Muscle of leg (tissue), 11 donors: ENCODE data around the gene SDHAF1. TPM values are rescaled to one million over a fixed set of nuclear protein-coding genes. Genes with fewer than 3 reads are reported as not detected.
"Not testable (repeated sequence)": the region's sequence is repeated elsewhere in the genome, so short reads cannot be mapped to it uniquely, and the experiment has no call there.

Experiments used
- DNase-seq: peaks from one replicate; pipeline ENCODE4 v3.0.0; 2013
- H3K27ac ChIP-seq: one replicate; pipeline ENCODE4 v1.5.1; 2013; ENCODE audit warnings: mild to moderate bottlenecking, low read length, control low read depth
- H3K27me3 ChIP-seq: one replicate; pipeline ENCODE4 v1.6.1; 2013; ENCODE audit warnings: low read length; ENCODE audit not compliant: control insufficient read depth, insufficient read depth
- H3K36me3 ChIP-seq: one replicate; pipeline ENCODE4 v1.6.1; 2013; ENCODE audit warnings: low read length; ENCODE audit not compliant: control insufficient read depth, insufficient read depth
- H3K4me1 ChIP-seq: one replicate; pipeline ENCODE4 v1.6.1; 2013; ENCODE audit warnings: low read length; ENCODE audit not compliant: control insufficient read depth, insufficient read depth
- H3K4me3 ChIP-seq: one replicate; pipeline ENCODE4 v1.5.1; 2013; ENCODE audit warnings: low read length, control low read depth
- H3K9me3 ChIP-seq: replicated peaks from 2 replicates; pipeline ENCODE4 v1.6.1; 2013; ENCODE audit warnings: low read depth, low read length; ENCODE audit not compliant: control insufficient read depth
- WGBS: methylation state at CpG from one replicate; pipeline ENCODE4 v1.1.5; 2013; ENCODE audit warnings: missing lambda C conversion rate; ENCODE audit not compliant: insufficient coverage; 5-methylcytosine and 5-hydroxymethylcytosine counted together
- polyA plus RNA-seq, 8 donors: library from polyadenylated mRNA; unstranded; fragments of 120-200 nt; gene quantifications; one replicate each; pipeline versions ENCODE4 v1.2.1 to v1.2.3, GENCODE V29; 2013; ENCODE audit warnings: inconsistent platforms in 1 of 8, low replicate concordance in 1 of 8; ENCODE audit not compliant: insufficient read length in 8 of 8, insufficient read depth in 1 of 8
- total RNA-seq: library from RNA; stranded (reverse); fragments of 120-200 nt; gene quantifications from one replicate; pipeline ENCODE4 v1.2.4, GENCODE V29; 2013

SDHAF1 gene
- total and polyA plus RNA-seq, 9 donors, result 10.9 to 18.7 (median 13.1) TPM

DNA sequence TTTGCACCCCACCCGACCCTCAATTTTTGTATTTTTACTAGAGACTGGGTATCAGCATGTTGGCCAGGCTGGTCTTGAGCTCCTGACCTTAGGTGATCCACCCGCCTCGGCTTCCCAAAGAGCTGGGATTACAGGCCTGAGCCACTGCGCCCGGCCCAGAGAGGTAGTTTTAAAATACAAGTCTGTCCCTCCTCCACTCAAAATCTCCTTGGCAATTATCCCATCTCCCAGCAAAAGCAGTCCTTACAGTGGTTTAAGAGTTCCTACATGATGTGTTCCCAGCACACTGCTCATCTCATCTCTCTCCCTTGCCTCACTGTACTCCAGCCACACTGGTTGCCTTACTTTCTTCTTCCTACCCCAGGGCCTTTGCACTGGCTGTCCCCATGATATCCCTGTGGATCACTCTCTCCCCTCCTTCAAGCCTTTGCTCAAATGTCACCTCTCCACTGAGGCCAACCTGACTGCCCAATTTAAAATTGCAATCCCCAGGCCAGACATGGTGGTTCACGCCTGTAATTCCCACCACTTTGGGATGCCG lies 34.5 kb upstream of the SDHAF1 start:
- H3K27ac ChIP-seq, result no peak overlapping the region
- H3K27me3 ChIP-seq, result peaks cover 34% of the 10 kb centered on the region
- no peaks in the 10 kb centered on the region for H3K36me3 ChIP-seq
- 77% methylated on average over 6 of the region's 7 CpGs for WGBS
- H3K9me3 ChIP-seq, result peaks cover 2% of the 10 kb centered on the region
- no peak overlapping the region for H3K4me3 ChIP-seq
- H3K4me1 ChIP-seq, result no peaks in the 10 kb centered on the region
- no peak for DNase-seq

DNA sequence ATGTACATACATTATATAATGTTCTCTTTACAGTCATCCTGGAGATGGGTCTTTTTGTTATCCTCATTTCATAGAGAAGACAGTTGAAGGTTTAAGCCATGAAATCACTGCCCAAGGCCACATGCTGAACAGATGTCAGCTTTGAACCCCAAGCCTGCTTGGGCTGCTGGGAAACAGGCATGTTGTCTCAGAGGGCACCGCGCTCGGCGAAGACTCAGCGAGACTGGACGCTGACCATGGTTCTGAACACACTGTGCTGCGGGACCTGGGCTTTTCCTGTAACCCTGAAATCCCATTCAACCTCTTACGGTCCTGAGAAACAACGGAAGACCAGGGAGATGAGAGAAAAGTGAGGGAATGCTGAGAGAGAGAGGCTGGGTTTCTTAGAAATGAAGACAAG lies 31.5 kb upstream of the SDHAF1 start:
- Histone ChIP-seq H3K36me3 (no peaks in the 10 kb centered on the region), H3K9me3 (no peaks in the 10 kb centered on the region), H3K4me1 (no peaks in the 10 kb centered on the region), H3K27me3 (peaks cover 24% of the 10 kb centered on the region), H3K27ac (no peak overlapping the region), H3K4me3 (no peak overlapping the region)
- DNase-seq, result peak; percentile 70
- WGBS, result 0% methylated on average over 4 of the region's 9 CpGs

GRCh38 chr19:35966771-35967170 lies 28.2 kb upstream of the SDHAF1 start:
- no peak overlapping the region for H3K4me3 ChIP-seq
- WGBS, result 79% methylated on average over 3 of the region's 3 CpGs
- no peaks in the 10 kb centered on the region for H3K9me3 ChIP-seq
- H3K4me1 ChIP-seq, result no peaks in the 10 kb centered on the region
- no peaks in the 10 kb centered on the region for H3K27me3 ChIP-seq
- no peak overlapping the region for H3K27ac ChIP-seq
- no peak for DNase-seq
- H3K36me3 ChIP-seq, result no peaks in the 10 kb centered on the region

DNA sequence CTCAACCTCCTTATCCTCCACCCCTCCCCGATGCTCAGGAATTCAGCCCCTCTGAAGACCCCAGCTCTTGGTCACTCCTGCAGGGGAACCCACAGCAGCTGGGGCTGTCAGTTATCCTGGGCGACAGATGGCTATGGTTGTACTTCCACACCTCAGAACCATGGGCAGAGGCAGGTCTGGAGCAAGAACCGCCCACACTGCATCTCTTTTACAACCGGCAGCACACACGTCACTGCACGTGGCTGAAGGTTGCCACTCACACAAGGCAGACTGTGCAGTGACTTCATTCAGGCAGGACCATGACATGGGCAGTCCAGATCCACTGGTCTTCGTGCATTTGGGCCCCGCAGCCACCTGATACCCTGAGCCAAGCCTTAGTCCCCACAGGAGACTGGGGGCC lies 21.5 kb upstream of the SDHAF1 start:
- WGBS, result 39% methylated on average over 8 of the region's 8 CpGs
- Histone ChIP-seq H3K4me3 (no peak overlapping the region), H3K36me3 (no peaks in the 10 kb centered on the region), H3K4me1 (no peaks in the 10 kb centered on the region), H3K9me3 (no peaks in the 10 kb centered on the region), H3K27ac (no peak overlapping the region), H3K27me3 (no peaks in the 10 kb centered on the region)
- DNase-seq, result no peak

DNA sequence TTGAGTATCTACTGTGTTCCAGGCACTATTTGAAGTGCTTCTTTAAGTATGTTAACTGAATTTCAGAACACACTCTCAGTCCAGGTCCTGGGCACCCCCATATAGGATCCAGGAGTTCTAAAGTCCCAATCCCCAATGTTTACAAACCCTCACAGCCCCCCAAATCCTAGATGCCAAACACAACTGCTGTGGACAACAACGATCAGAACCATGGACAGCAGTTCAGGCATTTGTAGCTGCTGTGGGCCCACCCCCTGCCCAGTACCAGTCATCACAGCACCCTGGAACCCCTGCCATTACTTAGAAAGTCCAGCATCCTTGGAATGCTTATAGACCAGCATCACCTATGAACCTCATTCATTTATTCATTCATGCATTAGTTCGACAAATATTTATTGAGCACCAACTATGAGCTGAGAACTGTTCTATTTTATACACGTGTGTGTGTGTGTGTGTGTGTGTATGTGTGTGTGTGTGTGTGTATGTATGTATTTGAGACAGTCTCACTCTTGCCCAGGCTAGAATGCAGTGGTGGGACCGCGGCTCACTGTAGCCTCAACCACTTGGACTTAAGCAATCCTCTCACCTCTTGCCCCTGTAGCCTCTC lies 19.3 kb upstream of the SDHAF1 start:
- 17% methylated on average over 1 of the region's 5 CpGs for WGBS
- Histone ChIP-seq H3K27ac (no peak overlapping the region), H3K4me1 (no peaks in the 10 kb centered on the region), H3K9me3 (no peaks in the 10 kb centered on the region), H3K27me3 (no peaks in the 10 kb centered on the region), H3K4me3 (no peak overlapping the region), H3K36me3 (no peaks in the 10 kb centered on the region)
- peak; percentile 28 for DNase-seq

GRCh38 chr19:35977446-35978222 lies 17.4 kb upstream of the SDHAF1 start:
- no peak for DNase-seq
- Histone ChIP-seq H3K36me3 (no peaks in the 10 kb centered on the region), H3K4me3 (no peak overlapping the region), H3K27me3 (no peaks in the 10 kb centered on the region), H3K9me3 (no peaks in the 10 kb centered on the region), H3K4me1 (no peaks in the 10 kb centered on the region), H3K27ac (no peak overlapping the region)
- WGBS, result 44% methylated on average over 11 of the region's 14 CpGs

- H3K27ac ChIP-seq, result no peak overlapping the region
- H3K27me3 ChIP-seq, result no peaks in the 10 kb centered on the region
- no peak for DNase-seq
- no peaks in the 10 kb centered on the region for H3K36me3 ChIP-seq
- no peak overlapping the region for H3K4me3 ChIP-seq
- H3K9me3 ChIP-seq, result no peaks in the 10 kb centered on the region
- WGBS, result 34% methylated on average over 5 of the region's 5 CpGs
- H3K4me1 ChIP-seq, result no peaks in the 10 kb centered on the region
These were observed 16.7 kb upstream of the SDHAF1 start for GRCh38 chr19:35978271-35978670.

DNA sequence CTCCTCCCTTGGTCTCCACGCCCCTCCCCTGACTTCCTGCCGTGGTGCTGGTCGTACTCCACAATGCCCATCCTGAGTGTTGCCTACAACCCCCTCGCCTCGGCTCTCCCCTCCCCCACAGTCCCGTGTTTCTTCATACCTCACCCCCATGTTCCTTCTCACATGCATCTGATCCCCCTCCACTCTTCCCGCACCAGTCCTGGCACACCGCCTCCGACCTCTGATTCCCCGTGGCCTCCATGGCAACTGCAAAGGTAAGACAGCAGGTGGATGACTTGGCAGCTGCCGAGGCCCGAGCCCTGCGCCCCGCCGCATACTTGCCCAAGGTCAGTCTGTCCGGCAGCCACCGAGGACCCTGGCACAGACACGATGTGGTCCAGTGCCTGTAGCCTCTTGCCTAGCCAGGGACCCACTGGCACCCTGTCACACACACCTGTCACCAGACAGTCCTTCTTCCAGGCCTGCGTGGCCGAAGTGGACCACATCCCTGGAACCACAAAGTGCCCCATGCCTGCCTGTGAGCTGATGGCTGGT lies 16.1 kb upstream of the SDHAF1 start:
- WGBS, result 64% methylated on average over 20 of the region's 20 CpGs
- H3K9me3 ChIP-seq, result no peaks in the 10 kb centered on the region

GRCh38 chr19:35980997-35981396 lies 14.0 kb upstream of the SDHAF1 start:
- not testable (repeated sequence) for DNase-seq, H3K4me1 ChIP-seq, H3K27ac ChIP-seq, H3K36me3 ChIP-seq, H3K9me3 ChIP-seq, H3K4me3 ChIP-seq
- no CpG with 5 or more reads among the region's 4 CpGs for WGBS
- H3K27me3 ChIP-seq, result peaks cover 13% of the 10 kb centered on the region

More for the DNA sequence above, 16.1 kb upstream of the SDHAF1 start:
- Histone ChIP-seq H3K36me3 (no peaks in the 10 kb centered on the region), H3K4me3 (no peak overlapping the region), H3K27ac (no peak overlapping the region), H3K4me1 (no peaks in the 10 kb centered on the region), H3K27me3 (no peaks in the 10 kb centered on the region)
- no peak for DNase-seq

DNA sequence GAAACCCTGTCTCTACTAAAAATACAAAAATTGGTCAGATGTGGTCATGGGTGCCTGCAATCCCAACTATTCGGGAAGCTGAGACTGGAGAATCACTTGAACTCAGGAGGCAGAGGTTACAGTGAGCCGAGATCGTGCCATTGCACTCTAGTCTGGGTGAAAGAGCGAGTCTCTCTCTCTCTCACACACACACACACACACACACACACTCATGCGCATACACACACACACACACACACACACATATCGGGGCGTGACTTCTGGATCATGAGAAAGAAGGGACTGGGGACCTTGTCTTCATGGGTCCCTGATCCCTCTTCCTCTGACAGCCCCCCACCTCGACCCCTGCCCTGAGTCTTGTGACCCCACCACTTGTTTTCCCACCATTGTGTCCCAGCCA lies 11.8 kb upstream of the SDHAF1 start:
- no peaks in the 10 kb centered on the region for H3K9me3 ChIP-seq
- no peaks in the 10 kb centered on the region for H3K36me3 ChIP-seq
- peaks cover 6% of the 10 kb centered on the region for H3K4me1 ChIP-seq
- no peak for DNase-seq
- 70% methylated on average over 5 of the region's 8 CpGs for WGBS
- H3K4me3 ChIP-seq, result no peak overlapping the region
- no peak overlapping the region for H3K27ac ChIP-seq
- peaks cover 33% of the 10 kb centered on the region for H3K27me3 ChIP-seq
